ENCODE results near the gene SYTL3.
A peak's percentile ranks its signal among the peaks of the same experiment; 100 is the strongest.
"Not testable (repeated sequence)": the region's sequence is repeated elsewhere in the genome, so short reads cannot be mapped to it uniquely, and the experiment has no call there.

The SYTL3 gene

GRCh38 chr6:158638324-158638854, 11.5 kb upstream of the SYTL3 start:
- no peak for DNase-seq (ENCODE audit: low read depth, low spot score)

- no peak for DNase-seq (ENCODE audit: low read depth, low spot score)
These were observed 10.8 kb upstream of the SYTL3 start for GRCh38 chr6:158639056-158639455.

- DNase-seq (ENCODE audit: low read depth, low spot score): no peak
These were observed 9.3 kb upstream of the SYTL3 start for GRCh38 chr6:158640519-158640918.

DNA sequence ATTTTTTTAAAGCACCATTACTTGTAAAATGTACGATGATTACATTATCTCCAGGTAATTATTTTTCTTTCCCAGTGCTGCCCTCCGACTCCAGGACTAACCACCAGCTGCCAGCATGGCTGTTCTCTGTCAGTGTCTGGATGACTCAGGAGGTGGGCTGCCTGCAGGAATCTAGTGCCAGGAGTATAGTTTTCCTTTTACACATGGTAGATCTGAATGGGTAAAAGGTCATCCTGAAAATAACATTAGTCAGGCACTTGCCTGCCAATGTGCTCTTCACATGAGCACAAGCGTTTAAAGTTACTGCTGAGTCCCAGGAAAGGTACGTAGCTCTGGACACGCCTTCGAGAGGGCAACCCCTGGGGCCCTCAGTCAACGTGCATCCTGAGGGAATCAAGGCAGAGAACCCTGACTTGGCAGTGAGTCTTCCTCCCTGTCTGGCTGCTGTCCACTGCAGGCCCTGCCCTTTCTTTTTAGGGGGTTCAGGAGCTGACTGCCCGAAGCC, 7.7 kb upstream of the SYTL3 start:
- DNase-seq (ENCODE audit: low read depth, low spot score): no peak

GRCh38 chr6:158643836-158644230, 6.0 kb upstream of the SYTL3 start:
- no peak for DNase-seq (ENCODE audit: low read depth, low spot score)

DNA sequence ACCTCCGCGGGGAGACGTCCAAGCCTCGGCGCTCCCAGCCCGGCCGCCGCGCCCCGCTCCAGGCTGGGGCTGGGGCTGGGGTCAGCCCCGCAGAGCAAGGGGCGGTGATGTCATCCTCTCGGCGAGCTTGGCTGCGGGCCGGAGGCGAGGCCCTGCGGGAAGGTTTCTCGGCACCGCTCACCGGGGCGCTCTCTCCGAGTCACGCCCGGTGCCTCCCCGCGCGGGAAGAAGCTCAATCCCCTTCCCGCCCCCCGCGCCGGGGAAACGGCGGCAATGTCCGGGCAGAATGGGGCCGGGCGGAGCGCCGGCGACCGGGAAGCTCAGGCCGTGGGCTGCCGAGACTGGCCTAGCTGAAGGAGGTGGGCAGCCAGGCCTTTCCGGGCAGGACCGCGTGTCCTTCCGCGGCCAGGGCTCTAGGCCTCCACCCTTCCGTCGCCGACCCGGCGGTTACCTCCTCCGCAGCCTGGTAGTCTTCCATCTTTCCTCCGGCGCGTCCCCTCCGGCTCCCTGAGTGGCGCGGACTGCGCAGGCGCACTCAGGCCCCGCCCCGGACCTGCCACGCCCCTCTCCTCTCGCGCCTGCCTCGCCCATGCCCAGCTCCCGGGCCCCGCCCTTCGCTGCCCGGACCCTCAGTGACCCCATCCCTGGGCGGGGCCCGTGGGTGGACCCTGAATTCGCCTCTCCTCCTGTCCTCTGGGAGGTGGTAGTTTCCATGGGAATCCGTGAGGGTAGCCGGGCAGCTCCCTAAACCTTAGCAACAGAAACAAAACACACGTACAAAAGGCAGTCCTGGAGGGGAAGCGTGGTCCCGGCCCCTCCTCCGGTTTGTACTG, 5.4 kb upstream of the SYTL3 start, which contains the start of gene DYNLT1:
Gene DYNLT1 (minus strand): TSS at position 513 of the 833 bp plus-strand sequence. CDS start 35 bp downstream, at position 478.
- DNase-seq (ENCODE audit: low read depth, low spot score): peak; percentile 97

DNA sequence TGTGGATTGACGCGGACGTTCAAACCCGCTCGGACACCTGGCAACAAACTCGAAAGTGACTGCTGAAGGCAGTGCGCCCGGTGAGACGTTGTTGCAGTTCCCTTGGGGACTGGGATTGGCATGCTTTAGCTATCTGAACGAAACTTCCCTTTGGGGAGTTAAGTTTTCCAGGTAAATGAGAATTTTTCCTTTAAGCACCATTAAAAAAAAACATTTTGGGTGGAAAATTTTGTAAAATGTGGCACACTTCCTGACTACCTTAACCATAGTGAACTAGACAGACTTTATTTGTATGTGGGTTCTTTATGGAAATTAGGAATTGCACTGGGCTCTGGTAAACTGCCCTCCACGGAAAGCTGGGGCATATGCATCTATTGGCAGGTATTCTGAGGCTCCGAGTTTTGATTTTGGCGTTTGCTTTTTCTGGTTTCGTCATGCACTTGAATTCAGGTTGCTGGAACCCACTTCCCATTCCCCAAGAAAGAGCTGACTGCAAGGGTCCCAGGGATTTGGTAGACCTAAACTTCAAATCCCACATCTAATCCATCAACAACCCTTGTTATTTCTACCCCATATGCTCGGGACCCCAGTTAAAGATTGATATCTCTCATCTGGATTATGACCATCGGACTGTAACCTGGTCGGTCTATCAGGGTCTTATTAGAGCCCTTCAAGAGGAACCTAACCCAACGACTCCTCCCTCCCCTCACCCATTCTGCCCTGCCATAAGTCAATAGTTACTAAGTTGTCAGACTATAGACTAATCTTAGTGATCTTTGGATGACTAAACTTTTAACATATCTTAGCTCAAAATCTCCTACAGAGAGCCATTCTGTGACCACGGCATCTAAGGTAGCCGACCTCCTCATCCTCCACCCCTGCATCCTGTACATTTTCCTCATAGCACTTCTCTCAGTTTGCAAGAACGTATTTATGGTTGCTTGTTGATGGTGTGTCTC, 4.5 kb upstream of the SYTL3 start:
- no peak for DNase-seq (ENCODE audit: low read depth, low spot score)

GRCh38 chr6:158646023-158646910, 3.6 kb upstream of the SYTL3 start:
- no peak for DNase-seq (ENCODE audit: low read depth, low spot score)

- DNase-seq (ENCODE audit: low read depth, low spot score): no peak
These were observed 2.4 kb upstream of the SYTL3 start for GRCh38 chr6:158647501-158647900.

DNA sequence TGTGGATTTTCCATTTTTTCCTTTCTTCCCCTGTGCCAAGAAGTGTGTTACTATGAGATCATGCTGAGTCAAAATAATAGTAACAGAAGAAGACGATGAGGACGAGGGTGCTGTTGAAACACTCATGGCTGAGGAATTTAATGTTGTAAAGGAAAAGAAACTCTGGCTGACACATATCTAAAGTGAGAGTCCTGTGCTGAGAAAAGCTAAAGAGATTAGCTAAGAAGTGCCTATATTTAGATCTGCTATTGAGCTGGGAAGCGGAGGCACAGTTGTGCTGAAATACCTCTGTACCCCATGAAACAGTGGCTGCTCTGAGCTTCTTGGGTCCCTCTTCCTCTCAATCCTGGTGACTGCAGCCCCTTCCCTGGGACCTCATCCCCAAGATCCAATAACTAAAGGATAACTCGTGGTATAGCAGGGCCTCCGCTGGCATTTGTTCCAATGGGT, 1.1 kb upstream of the SYTL3 start:
- DNase-seq (ENCODE audit: low read depth, low spot score): no peak

DNA sequence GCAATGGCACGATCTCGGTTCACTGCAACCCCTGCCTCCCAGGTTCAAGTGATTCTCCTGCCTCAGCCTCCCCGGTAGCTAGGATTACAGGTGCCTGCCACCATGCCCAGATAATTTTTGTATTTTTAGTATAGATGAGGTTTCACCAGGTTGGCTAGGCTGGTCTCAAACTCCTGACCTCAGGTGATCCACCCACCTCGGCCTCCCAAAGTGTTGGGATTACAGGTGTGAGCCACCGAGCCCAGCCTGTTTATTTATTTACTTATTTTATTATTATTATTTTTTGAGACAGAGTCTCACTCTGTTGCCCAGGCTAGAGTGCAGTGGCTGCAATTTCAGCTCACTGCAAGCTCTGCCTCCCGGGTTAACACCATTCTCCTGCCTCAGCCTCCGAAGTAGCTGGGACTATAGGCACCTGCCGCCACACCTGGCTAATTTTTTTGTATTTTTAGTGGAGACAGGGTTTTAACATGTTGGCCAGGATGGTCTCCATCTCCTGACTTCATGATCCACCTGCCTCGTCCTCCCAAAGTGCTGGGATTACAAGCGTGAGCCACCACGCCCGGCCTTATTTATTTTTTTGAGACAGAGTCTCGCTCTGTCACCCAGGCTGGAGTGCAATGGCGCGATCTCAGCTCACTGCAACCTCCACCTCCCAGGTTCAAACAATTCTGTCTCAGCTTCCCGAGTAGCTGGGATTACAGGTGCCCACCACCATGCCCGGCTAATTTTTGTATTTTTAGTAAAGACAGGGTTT, 2.3 kb downstream of the SYTL3 start:
- not testable (repeated sequence) for DNase-seq (ENCODE audit: low read depth, low spot score)

DNA sequence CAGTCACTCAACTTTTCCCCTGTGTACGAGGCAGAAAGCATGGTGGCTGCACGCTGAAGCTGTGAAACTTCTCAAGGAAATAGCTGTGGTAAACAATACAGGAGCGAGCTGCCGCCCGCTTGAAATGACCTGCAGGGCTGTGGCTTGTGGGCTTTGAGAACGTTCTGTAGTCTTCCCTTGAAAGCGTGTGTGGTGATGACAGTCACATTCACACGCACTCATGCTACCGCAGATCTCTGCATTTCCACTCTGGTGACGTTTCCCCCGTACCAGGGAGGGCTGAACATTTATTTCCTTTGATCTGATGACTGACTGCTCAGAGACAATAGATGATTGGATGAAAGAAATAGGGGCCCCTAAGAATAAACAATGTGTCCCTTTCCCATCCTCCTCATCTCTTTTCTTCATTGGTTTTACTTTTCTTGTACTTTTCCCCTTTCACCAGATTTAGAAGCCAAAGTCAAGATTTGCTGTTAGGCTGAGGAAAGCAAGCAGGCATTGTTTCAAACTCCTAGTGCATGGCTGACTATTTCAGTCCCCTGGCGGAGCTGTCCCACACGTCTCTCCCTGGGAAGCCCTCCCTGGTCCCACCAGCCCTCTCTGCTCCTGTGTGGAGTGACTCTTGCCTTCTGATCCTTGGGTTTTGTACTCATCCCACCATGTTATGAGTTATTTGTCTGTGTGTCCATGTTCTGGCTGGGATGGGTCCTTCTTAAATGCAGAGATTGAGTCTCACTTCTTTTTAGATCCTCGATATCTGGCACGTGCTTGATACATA, 3.9 kb downstream of the SYTL3 start:
- DNase-seq (ENCODE audit: low read depth, low spot score): no peak

DNA sequence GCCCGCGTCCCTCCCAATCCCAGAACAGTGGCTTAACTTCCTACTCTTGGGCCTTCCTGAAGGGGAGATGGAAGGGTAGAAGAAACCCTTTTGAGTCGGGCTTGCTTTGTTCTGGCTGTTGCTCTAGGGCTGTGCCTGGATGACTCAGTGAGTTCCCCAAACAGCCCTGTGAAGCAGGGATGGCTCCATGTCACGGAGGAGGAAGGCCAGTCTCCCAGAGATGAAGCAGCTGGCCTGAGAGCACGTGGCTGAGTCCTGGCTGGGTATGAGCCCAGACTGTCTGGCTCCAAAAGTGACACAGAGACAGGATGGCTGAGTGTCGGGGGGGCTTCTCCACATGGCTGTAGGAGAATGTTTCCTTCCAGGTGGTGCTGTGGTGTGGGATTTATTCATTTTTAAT, 4.6 kb downstream of the SYTL3 start:
- DNase-seq (ENCODE audit: low read depth, low spot score): no peak

DNA sequence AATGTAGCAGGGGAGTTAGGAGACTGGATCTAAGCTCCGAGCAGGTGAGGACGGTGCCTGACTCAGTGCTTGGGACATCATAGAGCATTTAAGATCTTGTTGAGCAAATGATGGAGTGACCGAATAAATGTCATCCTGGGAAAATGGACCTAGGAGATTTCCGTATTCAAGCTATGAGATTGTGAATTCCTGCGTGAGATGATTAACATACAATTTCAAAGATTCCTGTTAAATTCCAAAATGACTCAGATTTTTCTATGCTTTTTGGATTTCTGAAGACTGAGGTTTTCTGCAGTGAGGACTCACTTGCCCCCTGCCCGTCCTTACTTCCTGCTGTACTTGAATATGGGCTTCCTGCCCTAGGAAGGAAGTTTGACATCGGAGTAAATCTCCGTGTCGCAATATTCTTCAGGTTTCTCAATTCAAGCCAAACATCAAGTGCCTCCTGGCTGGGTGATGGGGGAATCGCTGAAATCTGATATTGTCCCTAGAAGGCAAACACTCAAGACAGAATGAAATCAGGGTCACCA, 5.2 kb downstream of the SYTL3 start:
- DNase-seq (ENCODE audit: low read depth, low spot score): no peak

DNA sequence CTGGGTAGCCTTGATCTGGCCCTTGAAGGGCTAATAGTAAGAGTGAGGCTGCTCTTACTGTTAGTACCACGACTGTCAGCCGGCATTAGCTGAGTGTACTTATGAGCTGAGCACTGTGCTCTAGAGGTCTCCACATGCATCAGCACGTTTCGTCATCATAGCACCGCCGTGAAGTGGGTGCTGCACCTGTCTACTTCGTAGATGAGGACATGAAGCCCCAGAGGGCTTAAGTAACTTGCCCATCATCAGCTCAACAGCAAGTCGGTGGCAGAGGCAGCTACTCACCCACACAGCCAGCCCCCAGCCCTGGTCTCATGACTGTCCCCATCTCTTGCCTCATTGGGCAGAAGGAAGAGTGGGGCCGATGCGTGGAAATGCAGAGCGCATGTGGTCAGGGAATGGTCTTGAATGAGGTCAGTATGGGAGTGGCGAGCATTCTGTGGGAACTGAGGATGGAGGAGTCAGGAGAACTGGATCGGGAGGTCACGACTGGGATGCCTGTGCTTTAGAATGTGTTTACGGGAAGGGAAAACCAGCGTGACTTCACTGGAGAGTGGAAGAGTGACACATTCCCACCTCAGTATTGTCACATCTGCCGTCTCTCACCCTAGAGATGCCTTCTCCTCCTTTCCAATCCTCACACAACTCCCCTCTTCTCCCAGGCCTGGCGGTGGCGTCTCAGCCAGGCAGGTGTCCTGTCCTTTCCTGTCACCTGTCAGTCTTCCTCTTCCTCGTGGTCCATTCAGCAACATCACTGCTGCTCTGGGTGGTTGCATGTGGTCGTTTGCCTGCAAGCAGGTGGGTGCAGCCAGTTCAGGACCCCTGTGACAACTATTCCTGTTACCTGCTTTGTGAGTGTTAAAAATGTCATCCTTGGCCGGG, 6.0 kb downstream of the SYTL3 start:
- no peak for DNase-seq (ENCODE audit: low read depth, low spot score)

DNA sequence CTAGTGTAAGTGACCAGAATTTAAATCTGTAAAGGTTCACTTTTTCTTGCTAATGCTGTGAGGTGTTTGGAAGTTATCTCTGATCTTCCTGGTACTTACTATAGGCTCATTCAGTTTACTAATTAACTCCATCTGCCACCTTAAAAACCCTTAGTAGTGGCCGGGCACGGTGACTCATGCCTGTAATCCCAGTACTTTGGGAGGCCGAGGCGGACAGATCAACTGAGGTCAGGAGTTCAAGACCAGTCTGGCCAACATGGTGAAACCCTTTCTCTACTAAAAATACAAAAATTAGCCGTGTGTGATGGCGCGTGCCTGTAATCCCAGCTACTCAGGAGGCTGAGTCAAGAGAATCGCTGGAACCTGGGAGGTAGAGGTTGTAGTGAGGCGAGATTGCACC, 7.1 kb downstream of the SYTL3 start:
- DNase-seq (ENCODE audit: low read depth, low spot score): not testable (repeated sequence)

GRCh38 chr6:158660333-158660754, 10.5 kb downstream of the SYTL3 start:
- no peak for DNase-seq (ENCODE audit: low read depth, low spot score)

DNA sequence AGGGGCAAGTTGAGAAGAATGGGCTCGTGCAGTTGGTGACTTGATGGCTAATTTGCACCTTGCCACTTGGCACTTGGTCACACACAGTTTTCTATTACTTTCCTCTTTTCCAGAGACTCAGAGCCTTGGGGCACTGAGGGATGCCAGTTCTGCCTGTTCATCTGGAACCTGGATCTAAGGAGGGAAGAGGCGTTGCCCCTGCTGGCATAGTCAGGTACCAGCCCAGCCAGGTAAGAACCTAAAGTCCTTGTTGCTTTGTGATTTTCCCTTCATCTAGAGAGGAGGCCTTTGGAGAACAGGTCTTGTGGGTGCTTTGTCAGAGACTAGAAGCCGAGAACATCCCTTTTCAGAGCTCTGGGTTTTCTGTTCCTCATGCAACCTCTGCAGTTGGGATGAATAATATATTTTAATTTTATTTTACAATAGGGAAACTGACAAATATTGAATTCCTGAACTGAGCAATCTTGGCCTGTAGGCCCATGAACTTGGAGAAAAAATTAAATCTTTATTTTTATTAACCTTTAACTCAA, 11.4 kb downstream of the SYTL3 start:
- DNase-seq (ENCODE audit: low read depth, low spot score): no peak

All from ELF-1 (cell line).